Embryonic facial prominence (tissue), 1 donor: ENCODE data around the gene MATK.

Experiments used
- DNase-seq: peaks from one replicate; pipeline ENCODE4 v3.0.0-alpha.2; 2016; ENCODE audit errors: extremely low spot score

MATK gene, protein sequence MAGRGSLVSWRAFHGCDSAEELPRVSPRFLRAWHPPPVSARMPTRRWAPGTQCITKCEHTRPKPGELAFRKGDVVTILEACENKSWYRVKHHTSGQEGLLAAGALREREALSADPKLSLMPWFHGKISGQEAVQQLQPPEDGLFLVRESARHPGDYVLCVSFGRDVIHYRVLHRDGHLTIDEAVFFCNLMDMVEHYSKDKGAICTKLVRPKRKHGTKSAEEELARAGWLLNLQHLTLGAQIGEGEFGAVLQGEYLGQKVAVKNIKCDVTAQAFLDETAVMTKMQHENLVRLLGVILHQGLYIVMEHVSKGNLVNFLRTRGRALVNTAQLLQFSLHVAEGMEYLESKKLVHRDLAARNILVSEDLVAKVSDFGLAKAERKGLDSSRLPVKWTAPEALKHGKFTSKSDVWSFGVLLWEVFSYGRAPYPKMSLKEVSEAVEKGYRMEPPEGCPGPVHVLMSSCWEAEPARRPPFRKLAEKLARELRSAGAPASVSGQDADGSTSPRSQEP

DNA sequence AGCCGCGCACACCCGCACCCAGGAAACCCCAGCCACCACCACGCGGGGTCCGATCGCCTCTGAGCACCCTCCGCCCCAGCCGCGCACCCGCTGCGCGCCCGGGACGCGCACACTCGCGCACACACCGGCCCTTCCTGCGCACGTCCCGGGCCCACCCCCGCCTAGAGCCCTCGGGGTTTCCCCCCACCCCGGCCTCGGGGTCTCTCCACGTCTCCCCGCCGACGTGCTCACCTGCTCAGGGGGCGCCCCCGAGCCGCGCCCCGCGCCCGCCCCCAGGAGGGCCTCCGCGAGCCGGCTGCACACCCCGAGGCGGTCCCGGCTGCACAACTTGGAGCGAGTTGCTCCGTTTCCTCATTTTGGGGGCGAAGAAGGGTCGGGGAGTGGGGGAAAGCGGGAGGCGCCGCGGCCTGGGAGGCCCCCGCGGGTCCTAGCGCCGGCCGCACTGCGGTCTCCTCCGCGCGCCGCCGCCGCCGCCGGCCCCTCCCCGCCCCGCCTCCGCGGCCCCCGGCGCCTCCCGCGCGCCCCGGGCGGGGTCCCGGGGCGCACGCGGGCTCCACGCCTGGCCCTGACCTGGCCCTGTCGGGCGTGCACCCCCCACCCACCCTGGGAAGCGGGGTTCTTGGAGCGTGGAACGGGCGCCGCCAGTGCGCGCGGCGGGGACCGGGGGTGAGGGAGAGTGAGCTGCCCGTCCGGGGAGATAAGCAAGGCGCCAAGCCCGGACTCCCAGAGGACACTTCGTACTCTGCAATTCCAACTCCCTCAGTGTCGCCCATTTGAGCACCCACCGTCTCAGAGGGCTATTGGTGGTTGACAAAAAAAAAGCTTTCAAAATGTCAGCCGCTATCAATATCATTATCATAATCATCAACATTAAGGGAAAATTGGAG, at the start of gene MATK:
TSS of gene MATK (minus strand) at position 444 of the 887 bp plus-strand sequence. CDS start 1,246 bp downstream, outside the sequence.
- DNase-seq: no peak

DNA sequence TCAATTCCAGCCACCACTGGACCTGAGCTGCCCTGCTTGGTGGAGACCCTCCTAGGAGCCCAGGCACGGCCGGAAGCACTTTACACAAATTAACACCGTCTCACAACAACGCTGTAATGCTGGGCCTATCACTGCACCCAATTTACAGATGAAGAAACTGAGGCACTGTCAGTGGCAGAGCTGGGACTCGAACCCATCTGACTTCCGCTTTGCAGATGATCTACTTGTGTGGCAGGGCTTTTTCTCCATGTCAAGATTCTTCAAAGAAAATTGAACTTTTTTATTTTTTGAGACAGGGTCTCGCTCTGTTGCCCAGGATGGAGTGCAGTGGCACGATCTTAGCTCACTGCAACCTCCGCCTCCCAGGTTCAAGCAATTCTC, 48.9 kb upstream of the MATK start:
- no peak for DNase-seq

DNA sequence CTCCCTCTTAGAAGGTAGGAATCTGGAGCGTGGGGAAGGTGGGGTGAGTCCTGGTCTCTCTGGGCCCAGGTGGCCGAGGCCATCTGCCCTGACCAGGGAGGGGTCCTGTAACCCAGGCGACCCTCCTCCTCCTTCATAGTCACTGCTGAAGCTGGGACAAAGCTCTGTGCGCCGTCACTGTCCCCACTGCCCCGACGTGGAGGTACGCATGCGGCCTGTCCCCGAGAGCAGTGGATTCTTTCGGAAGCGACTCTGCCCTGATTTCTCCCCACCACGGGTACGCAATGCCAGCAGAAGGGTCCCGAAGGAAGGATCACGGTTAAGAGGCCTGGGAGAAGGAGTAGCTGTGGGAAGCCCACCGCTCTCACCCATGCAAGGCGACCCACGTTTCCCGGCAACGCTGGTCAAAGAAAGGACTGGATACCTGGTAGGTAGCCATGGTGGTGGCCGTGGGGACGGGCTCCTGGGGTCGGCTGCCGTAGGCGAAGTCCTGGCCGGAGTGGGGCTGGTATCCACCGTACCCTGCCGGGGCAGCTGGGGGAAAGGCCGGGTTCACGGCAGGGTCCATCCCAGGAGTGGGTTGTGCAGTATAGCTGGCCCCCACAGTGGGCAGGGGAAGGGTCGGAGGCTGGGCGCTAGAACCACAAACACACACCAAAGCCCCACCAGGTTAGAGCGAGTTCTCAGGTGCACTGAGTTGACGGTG, 48.3 kb upstream of the MATK start:
- DNase-seq: no peak

DNA sequence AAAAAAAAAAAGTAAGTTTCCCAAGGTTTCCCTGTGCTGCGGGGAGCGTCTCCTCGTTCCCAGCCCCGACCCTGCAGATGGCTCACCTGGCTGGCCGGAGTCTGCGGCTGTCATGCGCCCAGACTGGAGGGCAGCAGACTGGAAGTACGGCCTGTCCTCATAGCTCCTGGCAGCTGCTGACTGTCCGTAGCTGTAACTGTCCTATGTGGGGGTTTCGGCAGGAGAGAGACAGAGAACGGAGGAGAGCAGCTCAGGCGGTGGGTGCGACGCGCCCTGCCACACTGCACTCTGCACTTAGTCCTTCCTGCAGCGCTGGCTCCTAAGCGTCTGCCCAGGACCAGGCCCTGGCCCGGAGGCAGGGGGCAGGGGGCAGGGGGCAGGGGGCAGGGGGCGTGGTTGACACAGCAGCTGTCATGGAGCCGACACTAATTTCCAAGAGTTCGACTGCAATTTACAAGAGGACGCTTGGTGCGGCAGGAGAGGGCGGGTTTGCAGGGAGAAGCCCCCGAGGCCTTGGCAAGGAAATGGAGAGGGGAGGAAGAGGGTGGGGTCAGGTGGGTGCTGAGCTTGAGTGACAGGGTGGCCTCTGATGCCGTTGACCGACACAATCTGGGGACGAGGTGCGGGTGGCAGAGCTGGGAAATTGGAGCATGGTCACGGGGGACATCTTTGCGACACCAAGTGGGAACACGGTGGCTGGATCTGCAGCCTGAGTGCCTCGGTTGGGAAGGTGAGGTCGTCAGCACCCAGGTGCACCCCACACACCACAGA, 47.6 kb upstream of the MATK start:
- no peak for DNase-seq

DNA sequence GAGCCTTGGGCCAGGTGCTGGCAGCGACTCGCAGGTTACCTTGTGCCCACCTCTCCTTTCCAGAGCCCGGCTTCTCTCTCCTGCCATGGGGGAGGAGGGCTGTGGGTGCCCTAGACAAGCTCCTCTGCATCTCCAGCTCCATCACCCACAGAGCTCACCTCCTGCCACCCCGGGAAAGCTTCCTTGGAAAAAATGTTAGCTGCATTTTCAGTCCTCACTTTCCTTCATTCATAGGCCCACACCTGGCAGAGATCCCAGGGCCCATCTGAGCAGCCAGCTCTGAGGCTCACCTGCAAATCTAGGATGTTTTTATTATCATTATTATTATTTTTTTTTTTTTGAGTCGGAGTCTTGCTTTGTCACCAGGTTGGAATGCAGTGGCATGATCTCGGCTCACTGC, 45.8 kb upstream of the MATK start:
- DNase-seq: no peak

DNA sequence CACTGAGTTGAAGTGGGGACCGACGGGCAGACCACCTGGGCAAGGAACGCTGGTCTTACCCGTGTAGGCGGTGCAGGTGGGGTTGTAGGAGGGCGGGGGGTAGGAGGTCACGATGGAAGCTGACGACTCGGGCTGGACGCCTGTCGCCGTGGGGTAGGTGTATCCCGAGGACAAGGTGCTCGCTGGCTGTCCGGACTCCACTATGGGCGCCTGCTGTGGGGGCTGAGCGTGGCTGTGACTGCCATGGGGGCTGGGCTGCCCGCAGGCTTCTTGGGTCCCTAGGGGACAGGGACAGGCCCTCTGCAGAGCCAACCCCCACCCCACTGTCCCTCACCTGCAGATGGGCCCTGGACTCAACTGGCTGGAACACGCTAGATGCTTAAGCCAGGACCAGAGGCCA, 45.4 kb upstream of the MATK start:
- no peak for DNase-seq

DNA sequence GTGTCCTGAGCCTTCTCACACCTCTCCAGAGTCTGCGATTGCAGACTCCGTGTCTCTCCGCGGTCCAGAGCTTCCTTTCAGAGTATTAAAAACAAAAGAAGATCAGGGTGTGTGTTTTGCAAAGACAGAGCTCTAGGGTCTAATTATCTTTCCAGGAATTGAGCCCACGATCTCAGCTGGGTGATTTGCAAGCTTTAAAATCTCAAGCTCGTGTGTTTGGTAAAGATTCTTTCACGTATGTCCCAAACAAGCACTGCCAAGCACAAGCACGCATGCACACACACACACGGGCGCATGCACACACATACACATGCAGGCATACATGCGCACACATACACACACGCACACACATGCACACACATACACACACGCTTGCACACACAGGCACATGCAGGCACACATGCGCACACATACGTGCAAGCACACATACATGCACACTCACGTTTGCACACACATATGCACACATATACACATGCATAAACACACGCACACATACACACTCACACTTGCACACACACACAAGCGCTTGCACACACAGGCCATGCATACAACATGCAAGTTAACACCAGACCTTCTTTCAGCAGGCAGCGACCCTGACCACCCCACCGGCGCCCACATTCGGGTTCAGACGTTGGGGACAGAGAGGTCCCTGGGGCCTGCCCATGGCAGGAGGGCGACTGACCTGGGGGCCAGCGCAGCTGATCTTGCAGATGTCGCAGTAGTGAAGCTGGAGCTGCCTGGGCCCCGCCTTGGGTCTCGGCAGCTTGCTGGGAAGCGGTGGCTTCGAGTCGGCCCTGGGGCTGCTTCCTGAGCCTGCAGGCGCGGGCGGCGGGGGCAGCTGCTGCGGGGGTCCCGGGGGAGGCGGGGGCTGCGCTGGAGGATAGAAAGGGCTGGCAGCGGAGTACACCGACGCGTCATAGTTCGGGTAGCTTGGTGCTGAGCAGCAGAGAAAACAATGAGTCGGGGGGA, 44.7 kb upstream of the MATK start:
- DNase-seq: no peak

DNA sequence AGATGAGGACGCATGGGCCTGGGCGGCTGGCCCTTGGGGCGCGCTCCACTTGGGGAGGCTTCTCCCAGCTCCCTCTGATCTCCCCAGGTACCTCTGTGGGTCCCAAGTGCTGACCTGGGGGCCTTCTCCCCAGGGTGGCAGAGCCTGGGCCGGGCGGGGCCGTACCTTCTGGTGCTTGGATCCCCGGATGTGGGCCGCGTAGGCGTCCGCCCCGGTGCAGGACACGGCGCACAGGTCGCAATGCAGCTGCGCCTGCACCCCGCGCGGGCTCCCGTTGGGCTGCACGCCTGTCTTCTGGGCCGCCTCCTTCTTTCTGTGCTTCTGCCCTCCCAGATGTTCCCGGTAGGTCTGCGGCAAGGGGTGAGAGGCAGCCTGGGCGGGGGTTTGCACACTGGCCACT, 41.1 kb upstream of the MATK start:
- no peak for DNase-seq

DNA sequence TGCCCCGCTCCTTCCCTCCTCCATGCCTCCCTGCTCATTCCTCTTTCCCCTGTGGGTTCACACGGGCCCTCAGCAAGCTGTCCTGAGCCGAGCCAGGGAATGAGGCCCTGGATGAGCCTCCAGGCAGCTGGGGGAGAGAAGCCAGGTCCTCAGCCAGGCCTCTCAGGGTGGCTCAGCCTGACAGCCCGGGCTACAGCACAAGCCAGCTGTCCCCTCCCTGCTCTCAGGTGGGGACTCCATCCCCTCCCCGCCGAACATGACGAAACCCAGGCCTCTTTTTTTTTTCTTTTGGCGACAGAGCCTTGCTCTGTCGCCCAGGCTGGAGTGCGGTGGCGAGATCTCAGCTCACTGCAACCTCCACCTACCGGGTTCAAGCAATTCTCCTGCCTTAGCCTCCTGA, 40.0 kb upstream of the MATK start:
- DNase-seq: no peak

DNA sequence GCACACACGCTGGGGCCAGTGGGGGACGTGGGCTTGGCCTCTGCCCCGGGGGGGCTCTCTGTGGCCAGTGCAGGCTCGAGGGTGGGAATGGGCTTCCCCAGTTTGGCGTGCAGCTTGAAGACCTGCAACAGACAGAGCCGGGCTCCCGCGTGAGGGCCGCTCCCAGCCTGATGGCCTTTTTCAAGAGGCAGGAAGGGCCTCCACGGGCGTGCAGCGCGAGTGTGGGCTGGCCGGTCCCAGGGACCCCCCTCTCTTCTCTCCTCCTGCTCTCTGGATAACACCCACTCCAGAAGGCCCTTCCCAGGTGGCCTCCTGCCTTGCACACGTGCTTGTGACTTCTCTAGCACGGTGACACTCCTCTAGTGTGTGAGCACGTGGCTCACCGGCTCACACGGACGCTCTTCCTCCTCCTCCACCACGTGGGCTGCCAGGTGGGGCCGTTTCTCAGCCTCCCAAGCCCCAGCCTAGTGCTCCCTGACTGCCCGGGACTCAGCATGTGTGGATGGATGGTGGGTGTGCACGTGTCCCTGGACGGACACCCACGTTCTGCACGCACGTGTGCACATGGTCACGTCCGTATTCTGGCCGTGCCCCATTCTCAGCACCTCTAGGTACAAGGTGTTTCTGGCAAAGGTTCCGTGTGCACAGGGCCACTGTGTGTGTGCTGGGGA, 39.2 kb upstream of the MATK start:
- DNase-seq: no peak

DNA sequence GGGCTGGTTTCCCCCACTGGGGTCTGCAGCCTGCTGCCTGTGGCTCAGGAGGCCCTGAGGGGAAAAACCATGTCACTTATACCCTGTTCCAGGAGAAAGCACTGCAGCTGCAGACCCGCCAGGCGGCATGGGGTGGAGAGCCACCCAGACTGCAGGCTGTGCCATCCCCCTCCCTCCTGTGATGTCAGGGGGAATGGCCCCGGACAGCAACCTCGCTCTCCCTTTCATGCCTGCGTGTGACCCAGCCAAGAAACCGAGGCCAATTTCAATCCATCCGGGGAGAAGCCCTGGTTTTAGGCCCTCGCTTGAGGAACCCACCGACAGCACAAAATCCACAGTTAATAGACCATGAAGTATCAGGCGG, 37.2 kb upstream of the MATK start:
- DNase-seq: no peak

DNA sequence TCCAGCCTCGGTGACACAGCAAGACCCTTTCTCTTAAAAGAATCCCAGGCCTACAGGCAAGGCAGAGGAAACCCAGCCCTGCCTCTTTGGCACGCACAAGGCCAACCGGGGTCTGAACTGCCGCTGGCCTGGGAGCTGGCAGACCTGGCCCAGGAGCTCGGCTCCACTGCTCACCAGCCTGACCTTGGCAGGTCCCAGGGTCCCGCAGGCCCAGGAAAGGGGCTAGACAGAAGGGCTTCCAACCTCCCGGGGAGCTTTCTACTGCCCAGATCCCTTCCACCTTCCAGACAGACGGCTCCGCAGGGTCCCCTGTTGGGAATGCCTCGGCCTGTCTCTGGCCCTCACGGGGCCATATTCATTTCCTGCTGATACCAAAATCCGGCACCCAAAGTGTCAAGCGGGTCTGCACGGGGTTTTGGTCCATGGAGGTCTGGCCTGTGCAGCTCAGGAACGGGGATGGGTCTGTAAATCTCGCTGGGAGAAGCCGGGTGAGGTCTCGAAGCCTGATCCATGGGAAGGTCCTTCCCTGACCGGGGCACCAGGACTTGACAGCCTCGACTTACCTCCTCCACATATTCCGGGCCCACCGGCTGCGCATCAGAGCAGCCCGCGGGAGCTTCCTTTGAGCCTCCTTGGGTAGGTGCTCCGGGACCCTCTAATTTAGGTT, 36.6 kb upstream of the MATK start:
- no peak for DNase-seq

DNA sequence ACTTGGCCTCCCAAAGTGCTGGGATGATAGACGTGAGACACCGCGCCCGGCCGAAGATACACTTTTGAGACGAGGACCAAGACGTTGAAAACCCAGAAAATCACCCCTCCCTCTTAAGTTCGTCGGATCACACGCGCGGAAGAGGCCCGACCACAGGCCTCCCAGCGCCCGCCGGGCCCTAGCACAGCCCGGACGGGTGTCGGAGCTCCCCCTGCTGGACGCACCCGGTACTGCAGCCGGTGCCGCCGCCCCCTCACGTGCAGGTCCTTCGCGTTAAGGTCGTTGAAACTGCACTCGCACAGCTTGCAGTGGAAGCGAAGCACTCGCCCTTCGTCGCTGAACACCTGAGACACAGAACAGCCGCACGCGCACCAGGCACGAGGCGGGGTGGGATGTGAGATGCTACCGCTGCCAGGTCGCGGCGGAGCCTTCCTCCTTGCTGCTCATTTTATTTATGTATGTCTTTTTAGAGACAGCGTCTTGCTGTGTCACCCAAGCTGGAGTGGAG, 35.7 kb upstream of the MATK start:
- no peak for DNase-seq

DNA sequence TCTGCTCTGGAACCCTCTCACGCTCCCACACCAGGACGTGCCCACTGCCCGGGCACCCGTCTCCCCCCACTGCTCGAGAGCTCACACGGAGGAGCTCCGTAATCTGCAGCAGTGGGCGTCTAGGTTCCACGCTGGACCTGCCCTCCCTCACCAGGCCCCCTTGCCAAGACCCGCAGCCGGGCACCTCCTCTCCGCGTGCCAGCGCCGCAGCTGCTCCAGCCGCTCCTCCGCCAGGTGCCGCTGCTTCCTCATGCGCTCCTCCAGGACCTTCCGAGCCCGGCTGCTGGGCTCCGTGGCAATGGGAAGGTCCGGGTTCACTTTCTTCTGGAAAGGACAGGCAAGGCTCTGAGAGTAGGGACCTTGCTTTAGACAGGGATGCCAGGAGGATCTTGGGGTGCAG, 35.0 kb upstream of the MATK start:
- no peak for DNase-seq

DNA sequence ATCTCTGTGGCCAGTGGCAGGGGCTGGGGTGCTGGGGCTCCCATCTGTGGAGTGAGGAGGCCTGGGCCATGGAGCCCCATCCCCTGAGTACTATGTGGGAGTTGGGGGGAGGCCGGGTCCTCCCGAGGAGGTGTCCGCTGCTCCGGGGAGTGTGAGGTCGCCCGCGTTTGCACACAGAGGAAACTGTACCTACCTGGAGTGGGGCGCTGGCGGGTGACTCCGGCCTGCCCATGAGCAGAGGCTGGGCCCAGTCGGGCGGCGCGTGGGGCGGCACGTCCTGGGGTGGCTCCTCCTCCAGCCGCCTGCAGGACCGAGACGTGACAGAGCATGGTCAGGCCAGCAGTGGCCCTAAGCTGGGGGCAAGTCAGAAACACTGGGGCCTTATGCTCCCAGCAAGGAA, 33.8 kb upstream of the MATK start:
- no peak for DNase-seq

DNA sequence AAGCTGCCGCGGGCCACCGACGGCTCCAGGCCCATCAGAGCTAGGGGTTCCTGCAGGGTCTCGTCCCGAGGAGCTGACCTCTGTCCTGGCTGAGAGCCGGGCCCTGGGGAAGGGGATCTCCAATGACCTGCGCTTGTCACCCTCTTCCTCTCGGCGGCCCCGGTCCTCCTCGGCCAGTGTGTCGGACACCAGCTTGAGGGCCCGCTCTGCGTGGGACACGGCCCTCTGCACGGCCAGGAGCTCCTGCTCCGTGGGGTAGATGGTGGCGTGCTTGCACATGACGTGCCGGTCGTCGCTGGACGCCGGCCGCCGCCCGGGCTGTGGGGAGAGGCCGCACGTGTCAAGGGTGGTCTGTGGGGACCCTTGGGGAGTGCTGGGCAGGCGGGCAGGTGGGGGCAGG, 32.7 kb upstream of the MATK start:
- no peak for DNase-seq

DNA sequence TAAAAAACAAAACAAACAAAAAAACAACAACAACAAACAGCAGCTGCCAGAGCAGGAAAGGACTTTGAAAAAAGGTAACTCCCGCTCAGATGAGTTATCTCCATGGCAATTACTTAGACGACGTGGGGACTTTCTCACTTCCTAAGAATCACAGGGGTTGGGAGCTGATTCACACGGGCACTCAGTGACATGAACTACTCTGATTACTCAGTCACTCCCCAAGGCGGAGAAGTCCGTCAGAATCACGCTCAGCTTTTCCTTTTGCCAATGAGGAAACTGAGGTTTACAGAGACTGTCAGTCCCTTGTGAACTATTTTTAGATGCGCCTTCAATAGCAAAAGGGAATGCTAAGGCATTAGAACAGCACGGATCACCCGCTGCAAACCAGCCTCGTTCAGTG, 32.3 kb upstream of the MATK start:
- DNase-seq: no peak

DNA sequence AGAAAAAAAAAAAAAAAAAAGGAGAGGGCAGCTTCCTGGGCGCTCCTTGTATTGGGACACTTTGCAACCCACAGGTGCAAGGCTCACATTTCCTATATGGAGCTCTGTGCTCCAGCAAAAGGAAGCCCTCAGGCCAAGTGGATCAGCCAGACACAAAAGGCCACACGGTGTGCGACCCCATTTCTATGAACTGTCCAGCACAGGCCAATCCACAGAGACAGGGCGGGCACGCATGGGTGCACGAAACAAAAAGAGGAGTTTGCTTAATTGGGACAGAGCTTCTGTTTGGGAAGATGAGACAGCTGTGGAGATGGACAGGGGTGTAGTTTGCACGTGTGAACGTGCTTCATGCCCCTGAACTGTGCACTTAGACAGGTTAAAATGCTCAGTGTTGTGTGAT, 31.6 kb upstream of the MATK start:
- no peak for DNase-seq
